HG02938 (cell line): ENCODE measurements around the gene POTEJ.
"Not testable (repeated sequence)": the region's sequence is repeated elsewhere in the genome, so short reads cannot be mapped to it uniquely, and the experiment has no call there.

Experiments used
- ATAC-seq: cut with Tn5 transposase; IDR thresholded peaks from one replicate; pipeline ENCODE4 v1.9.1; 2021; ENCODE audit warnings: mild to moderate bottlenecking, moderate library complexity; ENCODE audit not compliant: unreplicated experiment

The POTEJ gene

GRCh38 chr2:130601648-130602302 lies 9.5 kb upstream of the POTEJ start:
- ATAC-seq, result not testable (repeated sequence)

GRCh38 chr2:130608276-130609001 lies 2.8 kb upstream of the POTEJ start:
- ATAC-seq, result not testable (repeated sequence)

- ATAC-seq, result not testable (repeated sequence)
Observed at GRCh38 chr2:130609002-130609920, 2.0 kb upstream of the POTEJ start.

GRCh38 chr2:130610486-130610885 lies 754 bp upstream of the POTEJ start:
- not testable (repeated sequence) for ATAC-seq

GRCh38 chr2:130628784-130629475 lies 17.7 kb downstream of the POTEJ start:
- not testable (repeated sequence) for ATAC-seq

- ATAC-seq, result not testable (repeated sequence)
Observed at GRCh38 chr2:130638973-130639372, 27.7 kb downstream of the POTEJ start.

- ATAC-seq, result not testable (repeated sequence)
Observed at GRCh38 chr2:130641688-130642087, 30.4 kb downstream of the POTEJ start.

- ATAC-seq, result not testable (repeated sequence)
Observed at GRCh38 chr2:130649285-130649684, 38.0 kb downstream of the POTEJ start.

GRCh38 chr2:130664506-130664905 lies 53.3 kb downstream of the POTEJ start:
- not testable (repeated sequence) for ATAC-seq

GRCh38 chr2:130665596-130665995 lies 54.4 kb downstream of the POTEJ start:
- not testable (repeated sequence) for ATAC-seq

GRCh38 chr2:130667516-130667915 lies 56.3 kb downstream of the POTEJ start:
- not testable (repeated sequence) for ATAC-seq

GRCh38 chr2:130670026-130670745 lies 58.9 kb downstream of the POTEJ start:
- ATAC-seq, result not testable (repeated sequence)

GRCh38 chr2:130692041-130692770 lies 81.0 kb downstream of the POTEJ start:
- not testable (repeated sequence) for ATAC-seq

GRCh38 chr2:130693474-130693873 lies 82.2 kb downstream of the POTEJ start:
- ATAC-seq, result not testable (repeated sequence)

GRCh38 chr2:130703250-130703649 lies 92.0 kb downstream of the POTEJ start:
- ATAC-seq, result not testable (repeated sequence)
